ENCODE results near the gene GADD45GIP1. TPM values are rescaled to one million over a fixed set of nuclear protein-coding genes. Genes with fewer than 3 reads are reported as not detected.

GADD45GIP1 gene
- polyA plus RNA-seq, 2 donors = 53.7 to 57.0 TPM

GRCh38 chr19:12913851-12914690, 43.0 kb downstream of the GADD45GIP1 start:
- Histone ChIP-seq H3K27me3 (ENCODE audit: control insufficient read depth in 1 of 2, insufficient read depth in 2 of 2, low read length in 2 of 2) (no peaks in the 10 kb centered on the region), H3K9me3 (ENCODE audit: control insufficient read depth in 2 of 2, insufficient read depth in 1 of 2, low read depth in 1 of 2, low read length in 1 of 2) (no peaks in the 10 kb centered on the region), H3K36me3 (ENCODE audit: control insufficient read depth in 2 of 2, insufficient read depth in 2 of 2, low read length in 1 of 2) (no peaks in the 10 kb centered on the region), H3K27ac (ENCODE audit: low read depth in 2 of 2, low read length in 1 of 2) (peak overlapping the region; percentile 89 to 93), H3K4me1 (ENCODE audit: control insufficient read depth in 2 of 2, insufficient read depth in 2 of 2, low read length in 1 of 2) (peaks cover 0 to 16% of the 10 kb centered on the region in 2 donors), H3K4me3 (ENCODE audit: low read depth in 1 of 2, low read length in 2 of 2) (no peak overlapping the region)
- WGBS, 2 donors = 43 to 50% methylated on average over 12 of the region's 12 CpGs

- Histone ChIP-seq H3K27me3 (ENCODE audit: control insufficient read depth in 1 of 2, insufficient read depth in 2 of 2, low read length in 2 of 2) (no peaks in the 10 kb centered on the region), H3K36me3 (ENCODE audit: control insufficient read depth in 2 of 2, insufficient read depth in 2 of 2, low read length in 1 of 2) (no peaks in the 10 kb centered on the region), H3K4me3 (ENCODE audit: low read depth in 1 of 2, low read length in 2 of 2) (peak overlapping the region; percentile 21 to 23), H3K27ac (ENCODE audit: low read depth in 2 of 2, low read length in 1 of 2) (peak overlapping the region; percentile 89 to 93), H3K9me3 (ENCODE audit: control insufficient read depth in 2 of 2, insufficient read depth in 1 of 2, low read depth in 1 of 2, low read length in 1 of 2) (no peaks in the 10 kb centered on the region), H3K4me1 (ENCODE audit: control insufficient read depth in 2 of 2, insufficient read depth in 2 of 2, low read length in 1 of 2) (peaks cover 0 to 13% of the 10 kb centered on the region in 2 donors)
- WGBS, 2 donors = 13 to 16% methylated on average over 22 of the region's 22 CpGs
These were observed 43.9 kb downstream of the GADD45GIP1 start for GRCh38 chr19:12913011-12913561.

GRCh38 chr19:12912571-12912970, 44.5 kb downstream of the GADD45GIP1 start:
- H3K27me3 ChIP-seq (ENCODE audit: control insufficient read depth in 1 of 2, insufficient read depth in 2 of 2, low read length in 2 of 2) = no peaks in the 10 kb centered on the region
- H3K36me3 ChIP-seq (ENCODE audit: control insufficient read depth in 2 of 2, insufficient read depth in 2 of 2, low read length in 1 of 2) = no peaks in the 10 kb centered on the region
- 33 to 37% methylated on average over 4 of the region's 4 CpGs for WGBS, 2 donors
- no peaks in the 10 kb centered on the region for H3K9me3 ChIP-seq (ENCODE audit: control insufficient read depth in 2 of 2, insufficient read depth in 1 of 2, low read depth in 1 of 2, low read length in 1 of 2)
- peak overlapping the region; percentile 89 to 93 for H3K27ac ChIP-seq (ENCODE audit: low read depth in 2 of 2, low read length in 1 of 2)
- peaks cover 0 to 13% of the 10 kb centered on the region in 2 donors for H3K4me1 ChIP-seq (ENCODE audit: control insufficient read depth in 2 of 2, insufficient read depth in 2 of 2, low read length in 1 of 2)
- H3K4me3 ChIP-seq (ENCODE audit: low read depth in 1 of 2, low read length in 2 of 2) = peak overlapping the region in 1 of 2 donors; percentile 23

- 87 to 88% methylated on average over 9 of the region's 9 CpGs for WGBS, 2 donors
These were observed 49.9 kb downstream of the GADD45GIP1 start for GRCh38 chr19:12907166-12907565.

More at GRCh38 chr19:12907166-12907565, 49.9 kb downstream of the GADD45GIP1 start:
- Histone ChIP-seq H3K36me3 (ENCODE audit: control insufficient read depth in 2 of 2, insufficient read depth in 2 of 2, low read length in 1 of 2) (no peaks in the 10 kb centered on the region), H3K27me3 (ENCODE audit: control insufficient read depth in 1 of 2, insufficient read depth in 2 of 2, low read length in 2 of 2) (no peaks in the 10 kb centered on the region), H3K4me3 (ENCODE audit: low read depth in 1 of 2, low read length in 2 of 2) (no peak overlapping the region), H3K9me3 (ENCODE audit: control insufficient read depth in 2 of 2, insufficient read depth in 1 of 2, low read depth in 1 of 2, low read length in 1 of 2) (no peaks in the 10 kb centered on the region), H3K27ac (ENCODE audit: low read depth in 2 of 2, low read length in 1 of 2) (no peak overlapping the region), H3K4me1 (ENCODE audit: control insufficient read depth in 2 of 2, insufficient read depth in 2 of 2, low read length in 1 of 2) (no peaks in the 10 kb centered on the region)

Other genes starting within 250 kb of the GADD45GIP1 start
- gene TNPO2, start 233.3 kb downstream of the GADD45GIP1 start, polyA plus RNA-seq = 10 to 100 TPM; 29.7 to 37.2 TPM
- gene TRIR, start 222.5 kb downstream of the GADD45GIP1 start, polyA plus RNA-seq = 100 to 1,000 TPM; 212 to 215 TPM
- 10 to 100 TPM; 46.2 to 74.1 TPM for gene GET3, start 219.7 kb downstream of the GADD45GIP1 start, polyA plus RNA-seq
- gene BEST2, start 205.4 kb downstream of the GADD45GIP1 start, polyA plus RNA-seq = under 1 TPM; 0.06 TPM
- gene HOOK2, start 181.7 kb downstream of the GADD45GIP1 start, polyA plus RNA-seq = 100 to 1,000 TPM in 1 of 2 donors, 10 to 100 TPM in 1; 47.9 to 103 TPM
- 100 to 1,000 TPM; 175 to 339 TPM for gene JUNB, start 165.7 kb downstream of the GADD45GIP1 start, polyA plus RNA-seq
- 100 to 1,000 TPM; 157 to 323 TPM for gene PRDX2, start 155.4 kb downstream of the GADD45GIP1 start, polyA plus RNA-seq
- gene THSD8, start 155.2 kb downstream of the GADD45GIP1 start, polyA plus RNA-seq = 1 to 10 TPM; 2.8 to 8.4 TPM
- gene RNASEH2A, start 150.6 kb downstream of the GADD45GIP1 start, polyA plus RNA-seq = 10 to 100 TPM in 1 of 2 donors, 1 to 10 TPM in 1; 6.9 to 20.8 TPM
- not detected for gene RTBDN, start 122.6 kb downstream of the GADD45GIP1 start, polyA plus RNA-seq
- under 1 TPM; 0.18 to 0.22 TPM for gene MAST1, start 118.7 kb downstream of the GADD45GIP1 start, polyA plus RNA-seq
- 10 to 100 TPM in 1 of 2 donors, 1 to 10 TPM in 1; 7.8 to 15.9 TPM for gene DNASE2, start 75.8 kb downstream of the GADD45GIP1 start, polyA plus RNA-seq
- not detected for gene KLF1, start 70.0 kb downstream of the GADD45GIP1 start, polyA plus RNA-seq
- 10 to 100 TPM; 14.3 to 21.0 TPM for gene GCDH, start 66.1 kb downstream of the GADD45GIP1 start, polyA plus RNA-seq
- under 1 TPM; 0.20 to 0.59 TPM for gene SYCE2, start 37.9 kb downstream of the GADD45GIP1 start, polyA plus RNA-seq
- gene FARSA, start 23.5 kb downstream of the GADD45GIP1 start, polyA plus RNA-seq = 10 to 100 TPM; 29.1 to 49.3 TPM
- gene CALR, start 18.6 kb downstream of the GADD45GIP1 start, polyA plus RNA-seq = 100 to 1,000 TPM; 173 to 361 TPM
- 10 to 100 TPM; 73.9 to 81.0 TPM for gene RAD23A, start 11.4 kb downstream of the GADD45GIP1 start, polyA plus RNA-seq
- gene DAND5, start 12.4 kb upstream of the GADD45GIP1 start, polyA plus RNA-seq = not detected
- 10 to 100 TPM; 26.9 to 38.5 TPM for gene NFIX, start 38.3 kb upstream of the GADD45GIP1 start, polyA plus RNA-seq
- 1 to 10 TPM; 1.5 to 1.9 TPM for gene LYL1, start 145.6 kb upstream of the GADD45GIP1 start, polyA plus RNA-seq
- gene TRMT1, start 159.5 kb upstream of the GADD45GIP1 start, polyA plus RNA-seq = 10 to 100 TPM; 34.0 to 59.5 TPM
- gene NACC1, start 161.0 kb upstream of the GADD45GIP1 start, polyA plus RNA-seq = 10 to 100 TPM; 19.5 to 39.4 TPM
- gene STX10, start 193.2 kb upstream of the GADD45GIP1 start, polyA plus RNA-seq = 10 to 100 TPM; 75.1 to 76.0 TPM
- 100 to 1,000 TPM in 1 of 2 donors, 10 to 100 TPM in 1; 52.1 to 101 TPM for gene IER2, start 193.2 kb upstream of the GADD45GIP1 start, polyA plus RNA-seq

Measured in esophagus (tissue), 2 donors.